Gastrocnemius medialis (tissue), 4 donors: ENCODE measurements around the gene PDGFC.

Experiments used
- CTCF ChIP-seq, 5 experiments: fragments of 450-650 bp in 3 of 5; fragments of 200-600 bp in 2 of 5; sonication (generic) in 2 of 5; IDR thresholded peaks in 4 of 5; conservative IDR thresholded peaks in 1 of 5; 1 replicate in 4 of 5; 2 replicates in 1 of 5; pipeline ENCODE4 v1.5.1; 2016 to 2019; ENCODE audit warnings: antibody characterized with exemption in 5 of 5, mild to moderate bottlenecking in 3 of 5, moderate library complexity in 3 of 5
- POLR2A ChIP-seq, 2 donors: fragments of 450-650 bp; IDR thresholded peaks; one replicate each; pipeline ENCODE4 v1.6.1; 2017; ENCODE audit warnings: antibody characterized with exemption in 2 of 2, mild to moderate bottlenecking in 2 of 2, moderate library complexity in 2 of 2

GRCh38 chr4:156838761-156839160, 132.8 kb downstream of the PDGFC start:
- TF ChIP-seq CTCF (IDR thresholded peaks at IDR 0.05 in 4 of 5, conservative IDR thresholded peaks at IDR 0.05 in 1 of 5): no peak
- TF ChIP-seq POLR2A (IDR thresholded peaks at IDR 0.05): no peak
